IMR-90 (cell line): Measurements from ENCODE around the gene ZFYVE1. TPM values are rescaled to one million over a fixed set of nuclear protein-coding genes. Genes with fewer than 3 reads are reported as not detected.

Source experiments
- ATAC-seq: fragments of 200-7000 bp; cut with Tn5 transposase; 2 replicates; pipeline ENCODE4 v1.9.1; 2020; ENCODE audit warnings: low read depth, mild to moderate bottlenecking, moderate library complexity
- BruUV-seq: library from RNA; stranded (reverse); fragments of 400-500 nt; replicated peaks from 2 replicates; lab custom pipeline; 2021; lab: Mats Ljungman, UMichigan
- CTCF ChIA-PET: fragments of 300-600 bp; formaldehyde crosslinking; extraction: SDS; loops from one replicate; lab custom pipeline; 2021; ENCODE audit warnings: antibody characterized with exemption; lab: Yijun Ruan, JAX
- POLR2A ChIA-PET: fragments of 300-600 bp; sonication (Branson Sonifier 250); formaldehyde crosslinking; loops from one replicate; lab custom pipeline; 2022; ENCODE audit warnings: antibody characterized with exemption; ENCODE audit not compliant: unreplicated experiment; lab: Charles Lee
- DNase-seq: peaks from one replicate; pipeline ENCODE4 v3.0.0; 2013
- H2AFZ ChIP-seq: replicated peaks from 2 replicates; pipeline ENCODE3; 2013; ENCODE audit warnings: low read length, mild to moderate bottlenecking; ENCODE audit not compliant: poor library complexity
- H2AK5ac ChIP-seq: 2 replicates; pipeline ENCODE4 v1.6.1; 2013; ENCODE audit warnings: low read depth, low read length, inconsistent platforms
- H2AK9ac ChIP-seq: replicated peaks from 2 replicates; pipeline ENCODE3; 2013; ENCODE audit warnings: mild to moderate bottlenecking, low read depth, low read length, moderate library complexity; ENCODE audit not compliant: poor library complexity
- H2BK120ac ChIP-seq: 2 replicates; pipeline ENCODE4 v1.6.1; 2013; ENCODE audit warnings: low read depth, low read length, inconsistent platforms
- H2BK15ac ChIP-seq: 3 replicates; pipeline ENCODE4 v1.6.1; 2013; ENCODE audit warnings: low read depth, low read length, inconsistent platforms
- H2BK20ac ChIP-seq: 2 replicates; pipeline ENCODE4 v1.6.1; 2013; ENCODE audit warnings: low read depth, mild to moderate bottlenecking, inconsistent platforms, low read length, moderate library complexity
- H2BK5ac ChIP-seq: 2 replicates; pipeline ENCODE4 v1.6.1; 2013; ENCODE audit warnings: mild to moderate bottlenecking, low read depth, low read length, inconsistent platforms; ENCODE audit not compliant: poor library complexity, severe bottlenecking
- H3K14ac ChIP-seq: replicated peaks from 2 replicates; pipeline ENCODE4 v1.6.1; 2013; ENCODE audit warnings: low read depth, low read length, inconsistent platforms
- H3K18ac ChIP-seq: 2 replicates; pipeline ENCODE4 v1.6.1; 2013; ENCODE audit warnings: low read depth, low read length, control low read depth
- H3K23ac ChIP-seq: 2 replicates; pipeline ENCODE4 v1.6.1; 2013; ENCODE audit warnings: low read depth, low read length, inconsistent platforms
- H3K27ac ChIP-seq: 2 replicates; pipeline ENCODE4 v1.5.1; 2013; ENCODE audit warnings: mild to moderate bottlenecking, control low read depth, low read length; ENCODE audit not compliant: insufficient read depth
- H3K27me3 ChIP-seq: 2 replicates; pipeline ENCODE4 v1.6.1; 2013; ENCODE audit warnings: low read length; ENCODE audit not compliant: control insufficient read depth, insufficient read depth
- H3K36me3 ChIP-seq: 2 replicates; pipeline ENCODE4 v1.6.1; 2013; ENCODE audit warnings: low read length, mixed read lengths; ENCODE audit not compliant: control insufficient read depth, insufficient read depth
- H3K4ac ChIP-seq: 2 replicates; pipeline ENCODE4 v1.6.1; 2013; ENCODE audit warnings: low read depth, low read length, inconsistent platforms
- H3K4me1 ChIP-seq: 2 replicates; pipeline ENCODE4 v1.6.1; 2013; ENCODE audit warnings: low read length, mixed read lengths; ENCODE audit not compliant: control insufficient read depth, insufficient read depth
- H3K4me2 ChIP-seq: 2 replicates; pipeline ENCODE4 v1.6.1; 2013; ENCODE audit warnings: low read depth, mild to moderate bottlenecking, control low read depth, low read length, moderate library complexity
- H3K4me3 ChIP-seq: 2 replicates; pipeline ENCODE4 v1.5.1; 2013; ENCODE audit warnings: low read depth, mild to moderate bottlenecking, control low read depth, low read length, moderate library complexity; ENCODE audit not compliant: insufficient read depth
- H3K56ac ChIP-seq: 2 replicates; pipeline ENCODE4 v1.6.1; 2013; ENCODE audit warnings: low read length, inconsistent platforms; ENCODE audit not compliant: insufficient read depth; ENCODE audit errors: extremely low read depth
- H3K79me1 ChIP-seq, 2 experiments: 2 replicates each; pipeline ENCODE4 v1.6.1; 2013; ENCODE audit warnings: low read length in 2 of 2, inconsistent platforms in 1 of 2, low read depth in 1 of 2
- H3K9ac ChIP-seq: 2 replicates; pipeline ENCODE4 v1.6.1; 2013; ENCODE audit warnings: low read depth, low read length, control low read depth
- H3K9me1 ChIP-seq: 2 replicates; pipeline ENCODE4 v1.6.1; 2013; ENCODE audit warnings: low read length, inconsistent platforms; ENCODE audit not compliant: insufficient read depth
- H3K9me3 ChIP-seq: 2 replicates; pipeline ENCODE4 v1.6.1; 2013; ENCODE audit warnings: low read length; ENCODE audit not compliant: control insufficient read depth, insufficient read depth
- H4K20me1 ChIP-seq: 2 replicates; pipeline ENCODE4 v1.6.1; 2013; ENCODE audit warnings: low read length, inconsistent platforms; ENCODE audit not compliant: insufficient read depth
- H4K5ac ChIP-seq: 2 replicates; pipeline ENCODE4 v1.6.1; 2013; ENCODE audit warnings: mild to moderate bottlenecking, low read depth, low read length, control low read depth
- H4K8ac ChIP-seq, 2 experiments: 2 replicates each; pipeline ENCODE4 v1.6.1; 2013; ENCODE audit warnings: low read depth in 2 of 2, low read length in 2 of 2, control low read depth in 1 of 2, inconsistent platforms in 1 of 2
- H4K91ac ChIP-seq: 2 replicates; pipeline ENCODE4 v1.6.1; 2013; ENCODE audit warnings: low read depth, low read length, inconsistent platforms; ENCODE audit not compliant: insufficient read depth
- BHLHE40 ChIP-seq: fragments of 150-350 bp; IDR thresholded peaks from 2 replicates; pipeline ENCODE4 v1.6.1; 2016; ENCODE audit warnings: mild to moderate bottlenecking, low read depth, low read length
- CEBPB ChIP-seq: IDR thresholded peaks from 2 replicates; pipeline ENCODE4 v1.6.1; 2012; ENCODE audit warnings: low read depth, low read length, improper control_type of control experiment
- CHD1 ChIP-seq: IDR thresholded peaks from 2 replicates; pipeline ENCODE4 v1.6.1; 2012; ENCODE audit warnings: low read depth, low read length, improper control_type of control experiment
- CTCF ChIP-seq: conservative IDR thresholded peaks from 2 replicates; pipeline ENCODE4 v1.5.1; 2012; ENCODE audit warnings: mild to moderate bottlenecking, low read depth, low read length, improper control_type of control experiment
- ELK1 ChIP-seq: fragments of 150-350 bp; IDR thresholded peaks from 2 replicates; pipeline ENCODE4 v1.6.1; 2016; ENCODE audit warnings: low read depth, mild to moderate bottlenecking, low read length, moderate library complexity, borderline replicate concordance
- FOS ChIP-seq: fragments of 150-350 bp; IDR thresholded peaks from 2 replicates; pipeline ENCODE4 v1.6.1; 2016; ENCODE audit warnings: low read depth, low read length
- MAFK ChIP-seq: IDR thresholded peaks from 2 replicates; pipeline ENCODE4 v1.6.1; 2012; ENCODE audit warnings: low read depth, low read length, improper control_type of control experiment
- MAZ ChIP-seq: IDR thresholded peaks from 2 replicates; pipeline ENCODE4 v1.6.1; 2012; ENCODE audit warnings: low read depth, mild to moderate bottlenecking, low read length, improper control_type of control experiment, moderate library complexity, borderline replicate concordance
- NFE2L2 ChIP-seq: fragments of 150-350 bp; IDR thresholded peaks from 2 replicates; pipeline ENCODE4 v1.6.1; 2016; ENCODE audit warnings: low read depth, mild to moderate bottlenecking, low read length
- POLR2A ChIP-seq: IDR thresholded peaks from 2 replicates; pipeline ENCODE4 v1.6.1; 2012; ENCODE audit warnings: mild to moderate bottlenecking, low read depth, low read length
- RCOR1 ChIP-seq: IDR thresholded peaks from 2 replicates; pipeline ENCODE4 v1.6.1; 2012; ENCODE audit warnings: mild to moderate bottlenecking, low read length, improper control_type of control experiment; ENCODE audit not compliant: insufficient replicate concordance
- SMC3 ChIP-seq: fragments of 150-350 bp; IDR thresholded peaks from 2 replicates; pipeline ENCODE4 v1.6.1; 2016; ENCODE audit warnings: low read depth, mild to moderate bottlenecking, antibody characterized with exemption, low read length, moderate library complexity
- USF2 ChIP-seq: fragments of 150-350 bp; IDR thresholded peaks from 2 replicates; pipeline ENCODE4 v1.6.1; 2017; ENCODE audit warnings: mild to moderate bottlenecking, antibody characterized with exemption, low read length, low read depth
- WGBS, 2 experiments: methylation state at CpG; one replicate each; pipeline versions ENCODE4 v1.1.5 to v1.1.7; 2013; ENCODE audit warnings: missing lambda C conversion rate in 2 of 2; ENCODE audit not compliant: insufficient read length in 1 of 2; ENCODE audit errors: extremely low coverage in 2 of 2; 5-methylcytosine and 5-hydroxymethylcytosine counted together
- dilution Hi-C: fragments of 300-500 bp; cut with HindIII; formaldehyde crosslinking; loops from one replicate; pipeline ENCODE4 v1.14.3; 2018; ENCODE audit warnings: low sequenced_read_pairs; ENCODE audit not compliant: unreplicated experiment
- in situ Hi-C: fragments of 300-500 bp; cut with MboI; formaldehyde crosslinking; loops from 3 replicates; pipeline ENCODE4 v1.14.3; 2019; ENCODE audit warnings: low sequenced_read_pairs, inconsistent platforms, mixed read lengths
- intact Hi-C: fragments of 100-400 bp; cut with micrococcal nuclease; formaldehyde crosslinking; loops from 2 replicates; pipeline ENCODE4 v1.10.0; 2022
- polyA plus RNA-seq, 3 experiments: library from polyadenylated mRNA; depleted of rRNA; stranded (reverse); fragments of >200 nt; gene quantifications; 2 replicates each; pipeline ENCODE4 v1.2.3, GENCODE V29; 2012; ENCODE audit warnings: low replicate concordance in 1 of 3
- total RNA-seq: library from RNA; depleted of rRNA; stranded (reverse); fragments of >200 nt; gene quantifications from 2 replicates; pipeline ENCODE4 v1.2.3, GENCODE V29; 2012

ZFYVE1 gene
- total and polyA plus RNA-seq, 2 of the 4 experiments (the other 2 are of a cell fraction): 12.2 to 14.2 TPM

GRCh38 chr14:73069585-73069984, 42.7 kb upstream of the ZFYVE1 start:
- POLR2A ChIA-PET: no interaction called here
- no peaks in the 10 kb centered on the region for H3K9me3 ChIP-seq
- CTCF ChIA-PET: no interaction called here

More at GRCh38 chr14:73069585-73069984, 42.7 kb upstream of the ZFYVE1 start:
- DNase-seq: no peak
- no CpG with 5 or more reads among the region's 4 CpGs for WGBS, 2 experiments
- H3K9ac ChIP-seq: no peak overlapping the region
- H2BK20ac ChIP-seq: no peak overlapping the region
- H3K9me1 ChIP-seq: peaks cover 12% of the 10 kb centered on the region; the same call in 1 of the 2 replicates
- no peak overlapping the region for H2BK5ac ChIP-seq
- H3K4me3 ChIP-seq: no peak overlapping the region
- no peak overlapping the region for H3K27ac ChIP-seq
- peaks cover 79% of the 10 kb centered on the region for H4K20me1 ChIP-seq
- H3K56ac ChIP-seq: no peak overlapping the region
- no peak overlapping the region for H2AK9ac ChIP-seq
- TF ChIP-seq CHD1 (no peak), NFE2L2 (no peak), CEBPB (no peak), ELK1 (no peak), RCOR1 (no peak), MAFK (no peak), MAZ (no peak), BHLHE40 (no peak), SMC3 (no peak), CTCF (no peak), POLR2A (no peak), FOS (no peak), USF2 (no peak)
- no peak for ATAC-seq
- in situ Hi-C loops (no loop called here), dilution Hi-C loops (no loop called here), intact Hi-C loops (no loop called here)
- H3K79me1 ChIP-seq: peaks cover 13 to 42% of the 10 kb centered on the region in 2 experiments
- H4K5ac ChIP-seq: no peak overlapping the region
- H2AK5ac ChIP-seq: no peak overlapping the region
- no peak overlapping the region for H2AFZ ChIP-seq
- H2BK15ac ChIP-seq: no peak overlapping the region
- no peak overlapping the region for H3K4me2 ChIP-seq
- no peak overlapping the region for H4K8ac ChIP-seq
- BruUV-seq: no TSS peak
- H4K91ac ChIP-seq: no peak overlapping the region
- no peak overlapping the region for H2BK120ac ChIP-seq
- no peak overlapping the region for H3K4ac ChIP-seq
- H3K27me3 ChIP-seq: no peaks in the 10 kb centered on the region
- no peaks in the 10 kb centered on the region for H3K4me1 ChIP-seq
- no peak overlapping the region for H3K14ac ChIP-seq
- H3K18ac ChIP-seq: no peak overlapping the region
- peaks cover 29% of the 10 kb centered on the region for H3K36me3 ChIP-seq
- no peak overlapping the region for H3K23ac ChIP-seq
